ENCODE results near the gene TMEM158.
A peak's percentile ranks its signal among the peaks of the same experiment; 100 is the strongest.

The TMEM158 gene

GRCh38 chr3:45226206-45226915 lies at the start of gene TMEM158:
Gene TMEM158, minus strand, starts transcription at chr3:45226287. Its CDS starts 260 bp downstream, at chr3:45226027.
- DNase-seq (ENCODE audit: extremely low read depth in 1 of 2, low read depth in 1 of 2), result peak; percentile 23 to 60

DNA sequence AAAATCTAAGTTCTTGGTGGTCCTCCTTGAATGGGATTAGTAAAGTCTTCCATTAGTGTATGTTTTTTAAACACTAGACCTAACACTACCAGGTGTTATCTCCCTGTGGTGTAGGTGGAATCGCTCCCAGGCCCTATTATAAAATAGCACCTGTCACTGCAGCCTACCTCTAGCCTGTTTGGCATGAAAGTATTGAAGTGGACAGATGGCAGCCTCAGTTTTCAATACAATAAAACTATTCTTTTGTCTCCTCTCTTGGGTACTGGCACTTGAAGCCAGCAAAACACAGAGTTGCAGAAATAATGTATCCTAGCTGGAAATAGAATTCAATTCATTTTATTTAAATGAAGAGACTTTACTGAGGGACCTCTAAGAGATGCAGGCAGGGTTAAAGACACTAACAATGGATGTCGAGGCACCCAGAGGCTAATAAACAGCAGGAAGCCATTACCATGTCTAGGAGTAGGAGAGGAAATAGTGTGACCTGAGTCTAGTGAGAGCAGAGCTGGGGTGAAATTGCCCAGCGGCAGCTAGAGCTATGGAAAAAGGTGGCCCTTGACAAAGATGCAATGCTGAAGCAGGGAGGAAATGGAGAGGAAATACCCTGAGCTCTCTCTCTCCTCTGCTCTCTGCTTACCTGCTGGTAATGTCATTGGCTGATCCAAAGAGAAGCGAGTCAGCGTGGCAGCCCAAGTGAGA lies 49.1 kb upstream of the TMEM158 start:
- DNase-seq (ENCODE audit: extremely low read depth in 1 of 2, low read depth in 1 of 2), result no peak

- DNase-seq (ENCODE audit: extremely low read depth in 1 of 2, low read depth in 1 of 2), result no peak
Observed at GRCh38 chr3:45273681-45274515, 47.8 kb upstream of the TMEM158 start.

DNA sequence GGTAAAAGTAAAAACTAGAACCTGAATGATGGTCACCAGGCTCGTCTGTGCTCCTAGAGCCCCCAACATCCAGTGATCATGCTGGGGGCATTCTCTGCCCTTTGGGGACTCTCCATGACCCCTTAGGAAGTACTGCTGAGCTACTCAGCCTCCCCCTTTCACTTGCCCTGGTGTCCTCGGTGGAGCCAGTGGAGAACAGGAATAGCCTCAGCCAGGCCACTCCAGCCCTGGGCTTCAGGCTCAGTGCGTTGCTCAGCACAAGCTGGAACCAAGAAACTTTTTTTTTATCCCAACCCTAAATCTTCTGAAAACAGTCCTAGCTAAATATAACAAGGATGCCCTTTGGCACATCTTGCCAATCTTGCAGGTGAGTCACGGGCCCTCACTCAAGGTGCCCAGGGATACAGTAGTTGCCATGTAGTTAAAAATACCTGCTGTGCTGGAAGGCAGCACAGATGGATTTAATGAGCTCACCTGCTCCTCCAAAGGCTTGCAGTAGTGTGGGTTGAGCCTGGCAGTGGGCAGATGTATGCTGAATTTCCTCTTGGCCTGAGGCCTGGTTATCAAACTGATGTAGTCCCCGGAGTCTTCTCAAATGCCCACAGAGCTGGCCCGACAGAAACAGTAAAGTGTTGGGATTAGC lies 46.9 kb upstream of the TMEM158 start:
- DNase-seq (ENCODE audit: extremely low read depth in 1 of 2, low read depth in 1 of 2), result no peak

- DNase-seq (ENCODE audit: extremely low read depth in 1 of 2, low read depth in 1 of 2), result no peak
Observed at GRCh38 chr3:45272032-45272810, 46.1 kb upstream of the TMEM158 start.

DNA sequence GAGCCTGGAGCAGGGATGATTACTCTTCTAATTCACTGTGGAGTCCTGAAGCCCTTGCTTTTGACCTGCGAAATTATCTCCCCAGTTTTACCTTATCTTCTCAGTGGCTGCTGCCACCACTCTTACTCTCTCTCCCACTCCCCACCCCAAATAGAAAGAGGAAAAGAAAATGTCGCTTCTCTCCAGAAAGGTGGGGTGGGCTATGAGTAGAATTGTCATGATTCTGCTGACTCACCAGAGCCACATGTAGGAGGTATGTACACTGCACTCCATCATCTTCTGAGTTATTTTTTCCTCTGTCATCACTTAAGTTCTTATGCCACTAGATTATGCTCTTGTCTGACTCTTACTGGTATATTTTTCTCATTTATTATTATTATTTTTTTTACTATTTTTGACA lies 43.9 kb upstream of the TMEM158 start:
- DNase-seq (ENCODE audit: extremely low read depth in 1 of 2, low read depth in 1 of 2), result no peak

DNA sequence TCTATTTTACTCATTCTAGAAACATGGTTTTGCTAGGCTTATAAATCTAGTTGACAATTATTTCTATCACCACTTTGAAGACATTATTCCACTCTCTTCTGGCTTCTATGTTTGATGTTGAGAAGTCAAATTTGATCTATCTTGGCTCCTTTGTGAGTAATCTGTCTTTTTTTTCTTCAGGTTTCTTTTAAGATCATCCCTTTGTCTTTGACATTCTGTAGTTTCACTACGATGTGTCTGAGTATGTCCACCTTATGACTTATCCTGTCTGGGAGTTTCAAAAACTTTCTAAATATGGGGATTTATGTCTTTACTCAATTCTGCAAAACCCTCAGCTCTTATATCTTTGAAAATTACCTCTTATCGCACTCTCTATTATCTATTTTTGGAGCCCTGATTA lies 41.0 kb upstream of the TMEM158 start:
- no peak for DNase-seq (ENCODE audit: extremely low read depth in 1 of 2, low read depth in 1 of 2)

GRCh38 chr3:45261333-45262110 lies 35.4 kb upstream of the TMEM158 start:
- DNase-seq (ENCODE audit: extremely low read depth in 1 of 2, low read depth in 1 of 2), result no peak

DNA sequence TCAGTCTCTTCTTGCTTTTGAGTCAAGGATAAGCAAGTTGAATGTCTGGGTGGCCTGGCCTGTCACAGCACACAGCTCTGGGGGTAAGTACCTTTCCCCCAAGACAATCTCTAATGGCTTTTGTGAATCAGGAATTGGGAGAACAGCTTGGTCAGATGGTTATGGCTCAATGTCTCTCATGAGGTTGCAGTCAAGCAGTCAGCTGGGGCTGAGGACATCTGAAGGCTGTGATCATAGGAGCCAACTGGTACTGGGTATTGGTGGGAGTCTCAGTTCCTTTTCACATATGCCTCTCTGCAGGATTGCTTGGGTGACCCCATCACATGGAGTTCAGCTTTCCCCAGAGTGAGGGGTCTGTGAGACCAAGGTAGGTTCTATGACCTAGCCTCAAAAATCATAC lies 33.0 kb upstream of the TMEM158 start:
- no peak for DNase-seq (ENCODE audit: extremely low read depth in 1 of 2, low read depth in 1 of 2)

DNA sequence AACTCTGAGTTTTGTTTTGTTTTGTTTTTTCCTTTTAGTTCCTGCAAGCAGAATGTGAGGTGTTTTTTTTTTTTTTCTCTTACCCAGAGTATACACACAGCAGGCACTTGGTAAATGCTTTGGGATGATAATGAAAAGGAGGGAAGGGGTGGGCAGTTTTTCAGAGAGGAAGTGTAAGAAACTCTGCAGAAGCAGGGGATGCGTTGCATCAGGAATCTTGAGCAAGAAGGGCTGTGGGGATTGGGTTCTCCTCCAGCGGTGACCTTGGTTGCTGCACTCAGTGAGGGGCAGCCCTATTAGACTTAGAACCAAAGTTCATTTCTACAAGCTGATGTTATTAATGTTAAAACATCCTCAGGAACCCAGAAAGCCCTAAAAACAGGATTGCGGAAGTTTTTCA lies 32.2 kb upstream of the TMEM158 start:
- DNase-seq (ENCODE audit: extremely low read depth in 1 of 2, low read depth in 1 of 2), result no peak

GRCh38 chr3:45253316-45253715 lies 27.2 kb upstream of the TMEM158 start:
- DNase-seq (ENCODE audit: extremely low read depth in 1 of 2, low read depth in 1 of 2), result no peak

GRCh38 chr3:45252826-45253225 lies 26.7 kb upstream of the TMEM158 start:
- no peak for DNase-seq (ENCODE audit: extremely low read depth in 1 of 2, low read depth in 1 of 2)

DNA sequence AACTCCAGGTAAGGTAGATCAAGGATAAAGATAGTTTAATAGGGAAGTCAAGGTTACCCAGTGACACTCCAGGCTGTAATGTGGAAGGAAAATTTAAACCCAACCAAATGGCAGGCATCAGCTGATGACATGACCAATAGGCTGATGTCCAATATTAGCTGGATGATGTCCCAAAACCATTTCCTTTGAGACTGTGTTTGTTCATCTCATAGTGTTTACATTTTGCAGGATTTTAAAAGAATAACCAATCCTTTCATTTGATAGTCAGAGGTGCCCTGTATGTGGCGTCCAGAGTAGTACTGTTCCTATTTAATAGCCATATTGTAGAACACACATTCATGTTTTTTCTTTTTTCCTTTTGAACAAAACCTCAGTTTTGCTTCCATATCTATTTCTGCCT lies 23.3 kb upstream of the TMEM158 start:
- DNase-seq (ENCODE audit: extremely low read depth in 1 of 2, low read depth in 1 of 2), result no peak

DNA sequence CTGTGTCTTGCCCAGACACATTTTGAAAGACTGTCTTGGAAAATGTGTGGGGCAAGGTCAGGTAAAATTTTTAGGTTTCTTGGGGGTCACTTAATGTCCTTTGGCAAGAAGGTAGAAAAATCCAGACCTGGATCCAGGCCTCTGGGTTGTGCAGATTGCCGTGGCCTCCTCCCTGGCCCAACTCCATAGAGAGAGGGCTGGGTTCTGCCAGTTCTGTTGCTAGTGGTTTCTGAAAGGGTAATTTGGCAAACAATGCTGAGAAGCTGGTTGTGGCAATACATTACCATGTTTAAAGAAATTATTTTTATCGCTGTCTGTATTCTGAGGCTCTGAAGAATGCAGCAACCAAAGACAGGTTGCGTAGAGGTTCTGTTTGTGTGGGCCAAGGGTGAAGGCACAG lies 20.2 kb upstream of the TMEM158 start:
- DNase-seq (ENCODE audit: extremely low read depth in 1 of 2, low read depth in 1 of 2), result no peak

GRCh38 chr3:45244356-45244755 lies 18.3 kb upstream of the TMEM158 start:
- DNase-seq (ENCODE audit: extremely low read depth in 1 of 2, low read depth in 1 of 2), result no peak

DNA sequence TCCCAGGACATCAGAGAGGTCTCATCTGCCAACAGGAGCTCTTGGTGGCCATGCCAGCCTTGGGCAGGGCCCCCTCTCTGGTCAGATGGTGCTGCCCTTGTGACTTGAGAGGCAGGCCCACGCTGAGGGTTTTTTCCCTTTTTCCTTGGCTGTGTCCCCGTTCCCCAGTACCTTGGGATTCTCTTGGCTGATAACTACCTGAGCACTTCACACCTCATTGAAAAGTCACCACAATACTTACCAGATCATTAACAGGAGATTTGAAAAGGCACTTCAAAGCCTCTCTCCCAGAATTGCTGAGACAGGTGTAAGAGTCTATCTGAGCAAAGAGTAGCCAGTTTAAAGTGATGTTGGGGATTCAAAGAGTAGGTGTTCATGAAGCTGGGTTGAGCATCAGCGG lies 15.1 kb upstream of the TMEM158 start:
- DNase-seq (ENCODE audit: extremely low read depth in 1 of 2, low read depth in 1 of 2), result no peak

GRCh38 chr3:45240292-45240691 lies 14.2 kb upstream of the TMEM158 start:
- no peak for DNase-seq (ENCODE audit: extremely low read depth in 1 of 2, low read depth in 1 of 2)

- DNase-seq (ENCODE audit: extremely low read depth in 1 of 2, low read depth in 1 of 2), result no peak
Observed at GRCh38 chr3:45239254-45239653, 13.2 kb upstream of the TMEM158 start.

DNA sequence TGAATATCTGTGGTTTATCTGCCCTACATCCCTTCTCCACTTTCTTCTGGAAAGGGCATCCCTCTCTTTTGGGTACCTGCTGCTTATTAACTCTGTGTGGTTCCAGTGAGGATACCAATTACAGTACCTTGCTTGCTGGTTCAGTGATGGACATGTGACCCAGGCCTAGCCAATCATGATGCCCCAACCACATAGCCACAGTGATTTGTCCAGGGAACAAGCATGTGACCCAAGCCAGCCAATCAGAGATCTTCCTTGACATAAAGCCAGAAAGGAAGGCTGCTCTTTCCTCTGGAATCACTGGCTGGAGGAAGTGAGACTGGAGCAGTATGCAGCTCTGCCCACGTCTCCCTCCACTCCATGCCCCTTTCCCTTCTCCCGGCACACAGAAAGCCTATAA lies 10.9 kb upstream of the TMEM158 start:
- no peak for DNase-seq (ENCODE audit: extremely low read depth in 1 of 2, low read depth in 1 of 2)

DNA sequence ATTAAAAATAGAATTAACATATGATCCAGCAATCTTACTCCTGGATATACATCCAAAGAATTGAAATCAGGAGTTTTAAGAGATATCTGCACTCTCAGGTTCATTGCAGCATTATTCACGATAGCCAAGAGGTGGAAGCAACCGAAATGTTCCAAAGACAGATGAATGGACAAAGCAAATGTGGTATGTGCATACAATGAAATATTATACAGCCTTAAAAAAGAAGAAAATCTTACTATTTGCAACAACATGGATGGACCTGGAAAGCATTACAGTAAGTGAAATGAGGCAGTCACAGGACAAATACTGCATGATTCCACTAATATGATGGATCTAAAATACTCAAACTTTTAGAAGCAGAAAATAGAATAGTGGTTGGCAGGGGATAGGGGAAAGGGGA lies 9.3 kb upstream of the TMEM158 start:
- no peak for DNase-seq (ENCODE audit: extremely low read depth in 1 of 2, low read depth in 1 of 2)

Data from activated CD8-positive, alpha-beta memory T cell treated with anti-CD3 and anti-CD28 coated beads for 1 hour (primary cell).